Mesodermal cell (in vitro differentiated cells): ENCODE results near the gene LHFPL3.

Experiments used
- H3K27ac ChIP-seq: 2 replicates; pipeline ENCODE4 v1.7.0; 2013; ENCODE audit warnings: mild to moderate bottlenecking, low read depth, low read length, moderate library complexity; ENCODE audit not compliant: severe bottlenecking
- H3K36me3 ChIP-seq: 2 replicates; pipeline ENCODE4 v1.7.1; 2013; ENCODE audit warnings: mild to moderate bottlenecking, low read length, moderate library complexity; ENCODE audit not compliant: control insufficient read depth, insufficient read depth
- H3K4me1 ChIP-seq: one replicate; pipeline ENCODE4 v1.7.1; 2013; ENCODE audit warnings: mild to moderate bottlenecking, low read length; ENCODE audit not compliant: insufficient read depth, control insufficient read depth, poor library complexity, severe bottlenecking
- H3K4me3 ChIP-seq: 2 replicates; pipeline ENCODE4 v1.7.0; 2013; ENCODE audit warnings: low read length, control low read depth, mild to moderate bottlenecking; ENCODE audit not compliant: insufficient read depth, poor library complexity, severe bottlenecking; ENCODE audit errors: extremely low read depth
- H3K9me3 ChIP-seq: 2 replicates; pipeline ENCODE4 v1.7.1; 2013; ENCODE audit warnings: mild to moderate bottlenecking, low read length, moderate library complexity; ENCODE audit not compliant: control insufficient read depth
- WGBS, 2 experiments: methylation state at CpG; one replicate each; pipeline ENCODE4 v1.1.5; 2013; ENCODE audit warnings: missing lambda C conversion rate in 2 of 2; ENCODE audit not compliant: insufficient coverage in 2 of 2; 5-methylcytosine and 5-hydroxymethylcytosine counted together

Gene LHFPL3

GRCh38 chr7:104857458-104858425 is 529.3 kb downstream of the LHFPL3 start:
- Histone ChIP-seq H3K4me1 (no peaks in the 10 kb centered on the region), H3K27ac (no peak overlapping the region), H3K4me3 (no peak overlapping the region), H3K9me3 (no peaks in the 10 kb centered on the region), H3K36me3 (no peaks in the 10 kb centered on the region)
- 58 to 84% methylated on average over 3 to 4 of the region's 5 CpGs for WGBS, 2 experiments

GRCh38 chr7:104859754-104860426 is 531.5 kb downstream of the LHFPL3 start:
- no peaks in the 10 kb centered on the region for H3K9me3 ChIP-seq
- H3K4me1 ChIP-seq, result no peaks in the 10 kb centered on the region
- no peak overlapping the region for H3K27ac ChIP-seq
- 79 to 100% methylated on average over 1 to 4 of the region's 4 CpGs for WGBS, 2 experiments
- no peak overlapping the region for H3K4me3 ChIP-seq
- H3K36me3 ChIP-seq, result no peaks in the 10 kb centered on the region

- Histone ChIP-seq H3K9me3 (no peaks in the 10 kb centered on the region), H3K4me1 (no peaks in the 10 kb centered on the region), H3K36me3 (no peaks in the 10 kb centered on the region), H3K4me3 (no peak overlapping the region), H3K27ac (no peak overlapping the region)
- 53 to 75% methylated on average over 4 to 5 of the region's 5 CpGs for WGBS, 2 experiments
These were observed 533.5 kb downstream of the LHFPL3 start for GRCh38 chr7:104861729-104862390.

GRCh38 chr7:104862719-104863118 is 534.3 kb downstream of the LHFPL3 start:
- no peak overlapping the region for H3K27ac ChIP-seq
- no peak overlapping the region for H3K4me3 ChIP-seq
- H3K4me1 ChIP-seq, result no peaks in the 10 kb centered on the region
- H3K36me3 ChIP-seq, result no peaks in the 10 kb centered on the region
- no peaks in the 10 kb centered on the region for H3K9me3 ChIP-seq
- WGBS, 2 experiments, result 33 to 44% methylated on average over 4 to 5 of the region's 7 CpGs

- 93 to 95% methylated on average over 7 to 10 of the region's 10 CpGs for WGBS, 2 experiments
- H3K27ac ChIP-seq, result no peak overlapping the region
- H3K4me1 ChIP-seq, result no peaks in the 10 kb centered on the region
- H3K9me3 ChIP-seq, result no peaks in the 10 kb centered on the region
- no peaks in the 10 kb centered on the region for H3K36me3 ChIP-seq
- no peak overlapping the region for H3K4me3 ChIP-seq
These were observed 545.0 kb downstream of the LHFPL3 start for GRCh38 chr7:104873401-104873800.

GRCh38 chr7:104878577-104878976 is 550.2 kb downstream of the LHFPL3 start:
- H3K27ac ChIP-seq, result no peak overlapping the region

GRCh38 chr7:104883248-104883717 is 554.9 kb downstream of the LHFPL3 start:
- 33 to 36% methylated on average over 4 to 5 of the region's 6 CpGs for WGBS, 2 experiments
- no peaks in the 10 kb centered on the region for H3K36me3 ChIP-seq
- H3K9me3 ChIP-seq, result peaks cover 4% of the 10 kb centered on the region
- no peak overlapping the region for H3K27ac ChIP-seq
- no peaks in the 10 kb centered on the region for H3K4me1 ChIP-seq
- no peak overlapping the region for H3K4me3 ChIP-seq

More at GRCh38 chr7:104878577-104878976, 550.2 kb downstream of the LHFPL3 start:
- Histone ChIP-seq H3K36me3 (no peaks in the 10 kb centered on the region), H3K9me3 (peaks cover 4% of the 10 kb centered on the region), H3K4me1 (no peaks in the 10 kb centered on the region), H3K4me3 (no peak overlapping the region)
- 90% methylated on average over 2 of the region's 3 CpGs; no CpG with 5 or more reads in 1 of the 2 experiments for WGBS, 2 experiments

GRCh38 chr7:104883718-104884452 is 555.5 kb downstream of the LHFPL3 start:
- Histone ChIP-seq H3K27ac (no peak overlapping the region), H3K4me1 (no peaks in the 10 kb centered on the region), H3K9me3 (peaks cover 4% of the 10 kb centered on the region), H3K36me3 (no peaks in the 10 kb centered on the region), H3K4me3 (no peak overlapping the region)
- 39 to 77% methylated on average over 8 to 10 of the region's 17 CpGs for WGBS, 2 experiments

- no peaks in the 10 kb centered on the region for H3K4me1 ChIP-seq
- 82 to 92% methylated on average over 4 of the region's 4 CpGs for WGBS, 2 experiments
- H3K4me3 ChIP-seq, result no peak overlapping the region
These were observed 558.2 kb downstream of the LHFPL3 start for GRCh38 chr7:104886651-104887050.

GRCh38 chr7:104890216-104890615 is 561.8 kb downstream of the LHFPL3 start:
- Histone ChIP-seq H3K27ac (no peak overlapping the region), H3K4me3 (no peak overlapping the region), H3K4me1 (no peaks in the 10 kb centered on the region), H3K9me3 (no peaks in the 10 kb centered on the region), H3K36me3 (no peaks in the 10 kb centered on the region)
- WGBS, 2 experiments, result 85 to 100% methylated on average over 3 to 4 of the region's 5 CpGs

More at GRCh38 chr7:104886651-104887050, 558.2 kb downstream of the LHFPL3 start:
- Histone ChIP-seq H3K9me3 (no peaks in the 10 kb centered on the region), H3K27ac (no peak overlapping the region), H3K36me3 (no peaks in the 10 kb centered on the region)
